ENCODE data around the gene SLC9A1. TPM values are rescaled to one million over a fixed set of nuclear protein-coding genes. Genes with fewer than 3 reads are reported as not detected.
A peak's percentile ranks its signal among the peaks of the same experiment; 100 is the strongest.

The SLC9A1 gene
- total RNA-seq, 1 experiment from 2014 or later, result 16.7 TPM

- no peak for DNase-seq (ENCODE audit: low read depth)
Observed at GRCh38 chr1:27152004-27152828, 2.7 kb downstream of the SLC9A1 start.

GRCh38 chr1:27150641-27151040, 4.3 kb downstream of the SLC9A1 start:
- no peak for DNase-seq (ENCODE audit: low read depth)

- no peak for DNase-seq (ENCODE audit: low read depth)
Observed at GRCh38 chr1:27150183-27150582, 4.7 kb downstream of the SLC9A1 start.

GRCh38 chr1:27149762-27150113, 5.2 kb downstream of the SLC9A1 start:
- no peak for DNase-seq (ENCODE audit: low read depth)

- DNase-seq (ENCODE audit: low read depth), result no peak
Observed at GRCh38 chr1:27149084-27149761, 5.7 kb downstream of the SLC9A1 start.

- DNase-seq (ENCODE audit: low read depth), result no peak
Observed at GRCh38 chr1:27148591-27148990, 6.3 kb downstream of the SLC9A1 start.

GRCh38 chr1:27147842-27148518, 6.9 kb downstream of the SLC9A1 start:
- DNase-seq (ENCODE audit: low read depth), result no peak

- DNase-seq (ENCODE audit: low read depth), result peak; percentile 92
Observed at GRCh38 chr1:27145934-27146354, 9.0 kb downstream of the SLC9A1 start.

GRCh38 chr1:27144920-27145661, 9.8 kb downstream of the SLC9A1 start:
- peak; percentile 92 for DNase-seq (ENCODE audit: low read depth)

GRCh38 chr1:27144049-27144748, 10.7 kb downstream of the SLC9A1 start:
- no peak for DNase-seq (ENCODE audit: low read depth)

GRCh38 chr1:27143401-27143800, 11.5 kb downstream of the SLC9A1 start:
- DNase-seq (ENCODE audit: low read depth), result no peak

GRCh38 chr1:27142464-27142863, 12.5 kb downstream of the SLC9A1 start:
- DNase-seq (ENCODE audit: low read depth), result no peak

- DNase-seq (ENCODE audit: low read depth), result no peak
Observed at GRCh38 chr1:27141266-27142003, 13.5 kb downstream of the SLC9A1 start.

- no peak for DNase-seq (ENCODE audit: low read depth)
Observed at GRCh38 chr1:27139980-27140379, 14.9 kb downstream of the SLC9A1 start.

- no peak for DNase-seq (ENCODE audit: low read depth)
Observed at GRCh38 chr1:27138927-27139326, 16.0 kb downstream of the SLC9A1 start.

GRCh38 chr1:27138368-27138767, 16.6 kb downstream of the SLC9A1 start:
- DNase-seq (ENCODE audit: low read depth), result no peak

- no peak for DNase-seq (ENCODE audit: low read depth)
Observed at GRCh38 chr1:27137544-27138075, 17.3 kb downstream of the SLC9A1 start.

GRCh38 chr1:27136998-27137542, 17.9 kb downstream of the SLC9A1 start:
- DNase-seq (ENCODE audit: low read depth), result no peak

- no peak for DNase-seq (ENCODE audit: low read depth)
Observed at GRCh38 chr1:27136236-27136551, 18.7 kb downstream of the SLC9A1 start.
